GM19351 (cell line): Measurements from ENCODE around the gene GPR156.
A peak's percentile ranks its signal among the peaks of the same experiment; 100 is the strongest.
"Not testable (repeated sequence)": the region's sequence is repeated elsewhere in the genome, so short reads cannot be mapped to it uniquely, and the experiment has no call there.

Source experiments
- ATAC-seq: cut with Tn5 transposase; IDR thresholded peaks from one replicate; pipeline ENCODE4 v1.9.1; 2021; ENCODE audit warnings: mild to moderate bottlenecking, moderate library complexity; ENCODE audit not compliant: unreplicated experiment

GPR156 gene

DNA sequence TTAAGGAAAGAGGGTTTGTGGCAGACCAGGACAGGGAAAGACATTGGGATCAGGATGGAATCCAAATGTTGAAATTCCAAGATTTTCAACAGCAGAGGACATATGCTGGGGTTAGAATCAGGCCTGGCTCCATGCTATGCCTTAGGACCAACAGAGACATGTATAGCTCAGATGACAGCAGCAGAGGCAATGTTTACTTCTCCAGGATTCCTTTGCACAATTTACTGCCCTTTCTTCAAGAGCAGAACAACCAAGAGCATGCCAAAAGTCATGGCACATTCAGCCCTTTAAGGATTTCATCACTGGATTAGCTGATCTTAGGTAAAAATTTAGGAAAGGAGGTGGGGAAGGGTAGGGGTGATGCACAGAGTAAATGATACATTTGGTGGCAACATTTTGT is 121.2 kb downstream of the GPR156 start:
- no peak for ATAC-seq

DNA sequence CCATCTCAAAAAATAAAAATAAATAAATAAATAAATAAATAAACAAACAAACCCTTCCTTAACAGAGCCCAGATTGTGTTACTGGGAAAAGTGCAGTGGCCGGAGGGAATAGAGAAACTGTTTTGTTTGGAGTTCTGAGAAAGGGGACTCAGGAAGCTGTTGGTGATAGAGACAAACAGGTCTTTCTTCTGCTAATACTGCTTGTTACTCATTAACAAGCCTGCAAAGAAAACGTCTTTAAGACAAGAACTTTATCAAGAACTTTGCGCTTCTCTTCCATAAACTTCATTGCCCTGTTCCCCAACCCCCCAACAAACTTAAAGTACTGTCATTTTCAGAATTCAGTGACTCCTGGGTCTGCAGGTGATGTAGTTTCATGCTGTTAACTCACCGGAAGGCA is 122.0 kb downstream of the GPR156 start:
- no peak for ATAC-seq

- no peak for ATAC-seq
These were observed 122.6 kb downstream of the GPR156 start for GRCh38 chr3:120162400-120162799.

DNA sequence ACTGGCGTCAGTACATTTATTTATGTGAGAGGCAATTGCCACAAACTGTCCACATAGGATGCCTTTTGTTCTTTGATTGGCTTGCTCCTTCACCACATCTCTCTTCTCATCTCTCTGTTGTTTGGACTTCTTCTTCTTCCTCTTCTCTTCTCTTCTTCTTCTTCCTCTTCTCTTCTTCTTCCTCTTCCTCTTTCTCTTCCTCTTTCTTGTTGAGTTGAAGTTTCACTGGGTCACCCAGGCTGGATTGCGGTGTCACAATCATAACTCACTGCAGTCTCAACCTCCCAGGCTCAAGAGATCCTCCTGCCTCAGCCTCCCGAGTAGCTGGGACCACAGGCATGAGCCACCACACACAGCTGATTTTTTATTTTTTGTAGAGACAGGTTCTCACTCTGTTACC is 123.1 kb downstream of the GPR156 start:
- no peak for ATAC-seq

- no peak for ATAC-seq
These were observed 125.0 kb downstream of the GPR156 start for GRCh38 chr3:120160050-120160449.

DNA sequence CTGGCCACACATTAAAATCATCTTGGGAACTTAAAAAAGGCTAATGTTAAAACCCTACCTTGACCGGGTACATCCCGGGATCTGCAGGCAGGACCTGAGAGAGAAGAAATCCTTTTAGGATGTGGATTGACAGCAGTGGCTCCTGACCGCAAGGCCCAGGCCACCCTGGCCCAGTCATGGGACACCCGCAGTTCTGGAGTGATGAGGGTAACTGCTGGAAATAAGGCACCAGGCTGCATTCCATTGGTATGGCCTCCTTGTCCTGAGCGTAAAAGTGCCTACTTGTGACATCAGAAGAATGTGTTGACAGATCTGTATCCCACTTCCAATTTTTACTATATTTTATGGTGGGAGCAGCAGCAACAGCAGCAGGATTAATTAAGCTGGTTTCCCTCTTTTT is 127.3 kb downstream of the GPR156 start:
- ATAC-seq: no peak

GRCh38 chr3:120157113-120157512 is 127.9 kb downstream of the GPR156 start:
- no peak for ATAC-seq

GRCh38 chr3:120156699-120157098 is 128.3 kb downstream of the GPR156 start:
- no peak for ATAC-seq

DNA sequence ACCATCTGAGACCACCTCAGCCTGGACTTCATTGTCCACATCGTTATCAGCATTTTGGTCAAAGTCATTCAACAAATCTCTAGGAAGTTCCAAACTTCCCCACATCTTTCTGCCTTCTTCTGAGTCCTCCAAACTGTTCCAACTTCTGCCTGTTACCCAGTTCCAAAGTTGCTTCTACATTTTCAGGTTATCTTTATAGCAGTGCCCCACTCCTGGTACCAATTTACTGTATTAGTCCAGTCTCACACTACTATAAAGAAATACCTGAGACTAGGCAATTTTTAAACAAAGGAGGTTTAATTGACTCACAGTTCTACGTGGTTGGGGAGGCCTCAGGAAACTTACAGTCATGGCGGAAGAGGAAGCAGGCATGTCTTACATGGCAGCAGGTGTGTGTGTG is 129.3 kb downstream of the GPR156 start:
- ATAC-seq: not testable (repeated sequence)

DNA sequence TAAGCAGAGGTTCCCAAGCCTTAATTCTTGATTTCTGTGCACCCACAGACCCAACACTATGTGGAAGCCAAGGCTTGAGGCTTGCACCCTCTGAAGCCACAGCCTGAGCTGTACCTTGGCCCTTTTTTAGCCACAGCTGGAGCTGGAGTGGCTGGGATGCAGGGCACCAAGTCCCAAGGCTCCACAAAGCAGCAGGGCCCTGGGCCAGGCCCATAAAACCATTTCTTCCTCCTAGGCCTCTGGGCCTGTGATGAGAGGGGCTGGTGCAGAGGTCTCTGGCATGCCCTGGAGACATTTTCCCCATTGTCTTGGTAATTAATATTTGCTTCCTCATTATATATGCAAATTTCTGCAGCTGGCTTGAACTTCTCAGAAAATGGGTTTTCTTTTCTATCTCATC is 129.9 kb downstream of the GPR156 start:
- ATAC-seq: no peak

GRCh38 chr3:120153294-120153693 is 131.7 kb downstream of the GPR156 start:
- ATAC-seq: no peak

- no peak for ATAC-seq
These were observed 133.2 kb downstream of the GPR156 start for GRCh38 chr3:120151791-120152190.

GRCh38 chr3:120148187-120148949 is 136.7 kb downstream of the GPR156 start:
- ATAC-seq: no peak

DNA sequence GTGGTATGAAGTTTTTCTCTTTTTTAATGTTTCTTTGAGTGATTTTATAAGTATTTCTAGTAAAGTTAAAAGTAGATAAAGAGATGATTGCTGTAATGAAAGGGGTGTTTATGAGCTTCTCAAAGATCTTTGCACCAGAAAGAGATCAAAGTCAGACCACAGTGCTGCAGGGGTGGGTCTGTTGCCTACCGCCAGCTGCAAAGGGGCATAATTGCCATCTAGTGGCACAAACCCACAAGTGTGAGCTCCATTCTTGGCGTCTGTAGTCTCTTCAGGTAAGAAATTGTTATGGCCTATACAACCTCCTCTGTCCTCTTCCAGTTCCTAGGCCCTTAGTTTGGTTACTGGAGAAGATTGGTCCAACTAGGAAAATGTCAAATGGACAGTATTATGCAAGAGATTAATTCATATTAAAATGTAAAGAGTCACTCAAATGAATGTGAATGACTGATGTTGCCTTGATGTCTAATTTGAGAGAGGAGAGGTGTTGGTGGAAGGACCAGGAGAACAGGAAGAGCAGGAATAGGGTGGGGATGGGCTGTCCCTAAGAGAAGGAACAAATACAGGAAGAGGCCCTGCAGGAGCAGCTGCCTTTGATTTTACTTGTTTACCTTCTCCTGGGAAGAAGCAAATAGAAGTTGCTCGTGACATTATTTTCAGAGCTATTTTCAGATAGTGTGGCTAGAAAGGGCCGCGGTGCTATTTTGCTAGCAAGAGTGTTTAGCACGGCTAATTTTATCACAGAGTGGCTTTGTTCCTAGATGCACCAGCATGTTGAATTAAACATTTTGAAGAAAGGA is 137.8 kb downstream of the GPR156 start:
- ATAC-seq: no peak

DNA sequence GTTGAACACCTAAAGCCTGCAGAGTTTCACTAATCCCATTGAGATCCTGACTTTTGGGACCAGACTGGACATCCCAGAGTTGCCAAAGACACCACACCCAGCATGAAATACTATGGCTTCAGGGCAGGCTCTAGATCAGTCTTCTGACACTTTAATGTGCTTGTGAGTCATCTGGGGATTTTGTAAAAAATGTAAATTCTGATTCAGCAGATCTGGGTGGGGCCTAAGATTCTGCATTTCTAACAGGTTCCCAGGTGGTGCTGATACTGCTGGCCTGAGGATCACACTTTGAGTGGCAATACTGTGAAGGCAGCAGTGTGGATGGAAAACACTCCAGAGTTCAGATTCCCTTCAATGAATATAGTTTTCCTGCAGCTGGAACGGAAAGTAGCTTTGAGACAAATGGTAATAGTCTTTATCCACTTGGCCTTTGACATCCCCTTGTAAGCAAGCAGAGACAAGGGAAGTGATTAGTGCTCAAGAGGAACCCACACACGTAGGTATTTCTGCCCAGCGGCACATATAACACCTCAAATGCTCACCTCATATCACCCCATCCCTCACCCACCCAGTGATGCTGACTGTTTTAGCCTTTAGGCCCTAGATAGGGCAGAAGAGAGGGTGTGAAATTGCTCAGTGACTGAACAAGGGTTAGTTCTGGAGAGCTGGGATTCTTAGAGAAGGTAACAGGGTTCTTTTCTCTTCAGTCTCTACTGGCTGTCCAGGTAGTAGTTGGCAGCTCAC is 139.3 kb downstream of the GPR156 start:
- ATAC-seq: peak; percentile 67

GRCh38 chr3:120144267-120144666 is 140.8 kb downstream of the GPR156 start:
- ATAC-seq: no peak

GRCh38 chr3:120143676-120144075 is 141.3 kb downstream of the GPR156 start:
- no peak for ATAC-seq

DNA sequence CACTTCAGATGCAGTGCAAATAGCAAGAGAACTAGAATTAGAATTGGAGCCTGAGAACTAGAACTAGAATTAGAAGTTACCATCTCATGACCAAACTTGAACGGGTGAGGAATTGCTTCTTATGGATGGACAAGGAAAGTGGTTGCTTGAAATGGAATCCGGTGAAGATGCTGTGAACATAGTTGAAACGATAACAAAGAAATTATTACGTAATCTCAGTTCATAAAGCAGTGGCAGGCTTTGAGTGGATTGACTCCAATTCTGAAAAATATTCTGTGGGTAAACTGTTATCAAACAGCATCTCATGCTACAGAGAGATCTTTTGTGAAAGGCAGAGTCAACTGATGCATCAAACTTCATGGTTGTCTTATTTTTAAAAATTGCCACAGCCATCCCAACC is 142.8 kb downstream of the GPR156 start:
- no peak for ATAC-seq

DNA sequence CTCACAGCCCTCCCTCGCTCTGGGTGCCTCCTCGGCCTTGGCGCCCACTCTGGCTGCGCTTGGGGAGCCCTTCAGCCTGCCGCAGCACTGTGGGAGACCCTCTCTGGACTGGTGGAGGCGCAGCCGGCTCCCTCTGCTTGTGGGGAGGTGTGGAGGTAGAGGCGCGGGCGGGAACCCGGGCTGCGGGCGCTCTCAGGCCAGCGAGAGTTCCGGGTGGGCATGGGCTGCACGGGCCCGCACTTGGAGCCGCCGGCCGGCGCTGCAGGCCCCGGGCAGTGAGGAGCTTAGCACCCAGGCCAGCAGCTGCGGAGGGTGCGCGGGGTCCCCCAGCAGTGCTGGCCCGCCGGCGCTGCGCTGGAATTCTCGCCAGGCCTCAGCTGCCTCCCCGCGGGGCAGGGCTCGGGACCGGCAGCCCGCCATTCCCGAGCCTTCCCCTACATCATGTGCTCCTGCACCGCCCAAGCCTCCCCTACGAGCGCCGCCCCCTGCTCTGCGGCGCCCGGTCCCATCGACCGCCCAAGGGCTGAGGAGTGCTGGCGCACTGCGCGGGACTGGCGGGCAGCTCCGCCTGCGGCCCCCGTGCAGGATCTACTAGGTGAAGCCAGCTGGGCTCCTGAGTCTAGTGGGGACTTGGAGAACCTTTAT is 144.8 kb downstream of the GPR156 start:
- no peak for ATAC-seq

DNA sequence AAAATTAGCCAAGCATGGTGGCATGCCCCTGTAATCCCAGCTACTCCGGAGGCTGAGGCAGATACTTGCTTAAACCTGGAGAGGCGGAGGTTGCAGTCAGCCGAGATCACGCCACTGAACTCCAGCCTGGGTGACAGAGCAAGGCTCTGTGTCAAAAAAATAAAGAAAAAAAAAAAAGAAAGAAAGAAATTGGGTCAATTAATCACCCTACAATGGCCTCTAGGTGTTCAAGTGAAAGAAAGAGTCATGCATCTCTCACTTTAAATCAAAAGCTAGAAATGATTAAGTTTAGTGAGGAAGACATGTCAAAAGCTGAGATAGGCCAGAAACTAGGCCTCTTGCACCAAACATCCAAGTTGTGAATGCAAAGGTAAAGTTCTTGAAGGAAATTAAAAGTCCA is 145.9 kb downstream of the GPR156 start:
- no peak for ATAC-seq

DNA sequence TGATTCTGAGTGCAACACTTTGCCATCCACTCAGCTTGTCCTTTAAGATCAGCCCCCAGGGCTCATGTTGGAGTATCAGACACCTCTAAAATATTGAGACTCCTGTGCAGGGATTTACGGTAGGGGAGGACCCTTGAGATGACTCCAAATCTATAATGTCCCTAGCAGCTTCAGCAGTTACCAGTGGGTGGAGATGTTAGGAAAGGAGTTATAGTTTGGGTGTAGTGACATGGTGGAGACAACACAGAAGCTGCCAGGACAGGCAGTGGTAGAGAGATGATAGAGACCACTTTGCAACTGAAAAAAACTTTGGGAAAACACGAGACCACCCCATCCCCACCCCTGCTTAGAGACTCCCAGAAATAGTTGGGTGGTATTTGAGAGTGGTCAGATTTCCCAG is 147.5 kb downstream of the GPR156 start:
- no peak for ATAC-seq
